Vagina (tissue), 2 donors: ENCODE results near the gene DYNLL2. TPM values are rescaled to one million over a fixed set of nuclear protein-coding genes. Genes with fewer than 3 reads are reported as not detected.
"Not testable (repeated sequence)": the region's sequence is repeated elsewhere in the genome, so short reads cannot be mapped to it uniquely, and the experiment has no call there.

Experiments used
- DNase-seq, 2 donors: peaks; one replicate each; pipeline ENCODE4 v3.0.0-alpha.2; 2017; ENCODE audit errors: extremely low spot score in 2 of 2
- H3K27ac ChIP-seq: fragments of 200-600 bp; sonication (generic); one replicate; pipeline ENCODE4 v1.5.1; 2019
- H3K27me3 ChIP-seq: fragments of 200-600 bp; sonication (generic); one replicate; pipeline ENCODE4 v1.5.1; 2019
- H3K36me3 ChIP-seq, 2 donors: fragments of 200-600 bp; sonication (generic); one replicate each; pipeline ENCODE4 v1.5.1; 2017 to 2019
- H3K4me1 ChIP-seq: fragments of 200-600 bp; sonication (generic); one replicate; pipeline ENCODE4 v1.5.1; 2019
- H3K4me3 ChIP-seq, 2 donors: fragments of 200-600 bp; sonication (generic); 1 replicate in 1 of 2; 2 replicates in 1 of 2; pipeline ENCODE4 v1.5.1; 2016 to 2019
- H3K9me3 ChIP-seq: fragments of 200-600 bp; sonication (generic); one replicate; pipeline ENCODE4 v1.5.1; 2019
- CTCF ChIP-seq, 3 experiments: fragments of 450-650 bp in 2 of 3; fragments of 200-600 bp in 1 of 3; sonication (generic) in 1 of 3; IDR thresholded peaks; one replicate each; pipeline ENCODE4 v1.5.1; 2017 to 2019; ENCODE audit warnings: antibody characterized with exemption in 3 of 3, mild to moderate bottlenecking in 2 of 3, moderate library complexity in 2 of 3
- POLR2A ChIP-seq, 2 donors: fragments of 450-650 bp; IDR thresholded peaks; one replicate each; pipeline ENCODE4 v1.6.1; 2017; ENCODE audit warnings: antibody characterized with exemption in 2 of 2, mild to moderate bottlenecking in 2 of 2, moderate library complexity in 2 of 2
- POLR2AphosphoS5 ChIP-seq, 2 donors: sonication (generic); formaldehyde crosslinking; IDR thresholded peaks; one replicate each; pipeline ENCODE4 v1.9.0; 2017; ENCODE audit warnings: antibody characterized with exemption in 2 of 2, mild to moderate bottlenecking in 2 of 2, low read depth in 1 of 2; ENCODE audit not compliant: insufficient read depth in 1 of 2
- intact Hi-C: fragments of 100-400 bp; cut with DNase I; formaldehyde crosslinking; loops from one replicate; pipeline ENCODE4 v1.15.1; 2023
- total RNA-seq: library from RNA; depleted of rRNA; stranded (reverse); fragments of >200 nt; gene quantifications from one replicate; pipeline ENCODE4 v1.2.3, GENCODE V29; 2016

The DYNLL2 gene
- total RNA-seq, 1 donor from 2014 or later = 16.9 TPM

GRCh38 chr17:58043221-58044181 lies 39.7 kb upstream of the DYNLL2 start:
- Histone ChIP-seq H3K4me1 (no peaks in the 10 kb centered on the region), H3K27ac (no peak overlapping the region), H3K4me3 (no peak overlapping the region), H3K27me3 (no peaks in the 10 kb centered on the region), H3K9me3 (no peaks in the 10 kb centered on the region), H3K36me3 (no peaks in the 10 kb centered on the region)
- intact Hi-C loops = no loop called here
- no peak for TF ChIP-seq POLR2AphosphoS5 (IDR thresholded peaks at IDR 0.05; ENCODE audit: insufficient read depth in 1 of 2, low read depth in 1 of 2)
- no peak for TF ChIP-seq POLR2A (IDR thresholded peaks at IDR 0.05)
- TF ChIP-seq CTCF (IDR thresholded peaks at IDR 0.05) = no peak
- no peak for DNase-seq

GRCh38 chr17:58044256-58044655 lies 39.0 kb upstream of the DYNLL2 start:
- DNase-seq, H3K36me3 ChIP-seq, H3K4me3 ChIP-seq, H3K9me3 ChIP-seq, intact Hi-C loops, H3K4me1 ChIP-seq, H3K27me3 ChIP-seq, H3K27ac ChIP-seq: not testable (repeated sequence)

- Histone ChIP-seq H3K27ac (no peak overlapping the region), H3K4me3 (no peak overlapping the region), H3K9me3 (no peaks in the 10 kb centered on the region), H3K36me3 (no peaks in the 10 kb centered on the region), H3K4me1 (no peaks in the 10 kb centered on the region), H3K27me3 (no peaks in the 10 kb centered on the region)
- TF ChIP-seq POLR2AphosphoS5 (IDR thresholded peaks at IDR 0.05; ENCODE audit: insufficient read depth in 1 of 2, low read depth in 1 of 2) (no peak), CTCF (IDR thresholded peaks at IDR 0.05) (no peak), POLR2A (IDR thresholded peaks at IDR 0.05) (no peak)
- intact Hi-C loops = no loop called here
- no peak for DNase-seq
These were observed 36.8 kb upstream of the DYNLL2 start for GRCh38 chr17:58046239-58047094.

- H3K36me3 ChIP-seq = no peaks in the 10 kb centered on the region
- TF ChIP-seq POLR2A (IDR thresholded peaks at IDR 0.05) (no peak), CTCF (IDR thresholded peaks at IDR 0.05) (no peak), POLR2AphosphoS5 (IDR thresholded peaks at IDR 0.05; ENCODE audit: insufficient read depth in 1 of 2, low read depth in 1 of 2) (no peak)
- H3K4me3 ChIP-seq = no peak overlapping the region
- no peak overlapping the region for H3K27ac ChIP-seq
- H3K9me3 ChIP-seq = no peaks in the 10 kb centered on the region
- intact Hi-C loops = no loop called here
- no peaks in the 10 kb centered on the region for H3K4me1 ChIP-seq
- no peaks in the 10 kb centered on the region for H3K27me3 ChIP-seq
- DNase-seq = no peak
These were observed 35.7 kb upstream of the DYNLL2 start for GRCh38 chr17:58047376-58048150.

- intact Hi-C loops = no loop called here
- no peak for TF ChIP-seq POLR2A (IDR thresholded peaks at IDR 0.05)
- no peak for TF ChIP-seq CTCF (IDR thresholded peaks at IDR 0.05)
- no peak for TF ChIP-seq POLR2AphosphoS5 (IDR thresholded peaks at IDR 0.05; ENCODE audit: insufficient read depth in 1 of 2, low read depth in 1 of 2)
- Histone ChIP-seq H3K36me3 (no peaks in the 10 kb centered on the region), H3K27me3 (no peaks in the 10 kb centered on the region), H3K4me3 (no peak overlapping the region), H3K9me3 (no peaks in the 10 kb centered on the region), H3K4me1 (no peaks in the 10 kb centered on the region), H3K27ac (no peak overlapping the region)
- DNase-seq = no peak
These were observed 33.7 kb upstream of the DYNLL2 start for GRCh38 chr17:58049533-58049932.
